ENCODE results near the gene CTSF. TPM values are rescaled to one million over a fixed set of nuclear protein-coding genes. Genes with fewer than 3 reads are reported as not detected.
"Not testable (repeated sequence)": the region's sequence is repeated elsewhere in the genome, so short reads cannot be mapped to it uniquely, and the experiment has no call there.

Gene CTSF
- total RNA-seq, 1 experiment from 2014 or later = 0.34 TPM

DNA sequence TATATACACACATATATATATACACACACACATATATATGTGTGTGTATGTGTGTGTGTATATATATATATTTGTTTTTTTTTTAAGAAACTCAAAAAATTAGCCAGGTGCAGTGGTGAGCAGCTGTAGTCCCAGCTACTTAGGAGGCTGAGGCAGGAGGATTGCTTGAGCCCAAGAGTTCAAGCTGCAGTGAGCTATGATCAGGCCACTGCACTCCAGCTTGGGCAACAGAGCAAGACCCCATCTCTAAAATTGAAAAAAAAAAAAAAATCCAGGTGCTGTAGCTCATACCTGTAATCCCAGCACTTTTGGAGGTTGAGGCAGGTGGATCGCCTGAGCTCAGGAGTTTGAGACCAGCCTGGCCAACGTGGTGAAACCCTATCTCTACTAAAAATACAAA lies 20.9 kb upstream of the CTSF start:
- H3K4me1 ChIP-seq (ENCODE audit: control insufficient read depth in 1 of 2, insufficient read depth in 2 of 2, low read length in 2 of 2) = peaks cover 4 to 20% of the 10 kb centered on the region in 2 experiments
- BruUV-seq (replicated peaks); POLR2A ChIA-PET: not testable (repeated sequence)

DNA sequence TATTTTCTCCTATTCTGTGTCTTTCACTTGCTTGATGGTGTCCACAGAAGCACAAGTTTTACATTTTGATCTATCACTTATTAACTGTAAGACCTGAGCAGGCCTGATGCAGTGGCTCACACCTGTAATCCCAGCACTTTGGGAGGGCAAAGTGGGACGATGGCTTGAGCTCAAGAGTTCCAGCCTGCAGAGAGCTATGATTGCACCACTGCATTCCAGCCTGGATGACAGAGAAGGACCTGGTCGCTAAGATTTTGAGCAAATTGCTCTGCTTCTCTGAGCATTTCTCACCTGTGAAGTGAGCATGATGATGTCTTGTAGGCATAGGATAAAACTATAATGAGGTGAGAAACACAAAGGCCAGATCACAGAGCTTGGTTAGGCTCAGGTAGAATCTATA lies 17.7 kb upstream of the CTSF start:
- DNase-seq (ENCODE audit: low read depth, low spot score) = no peak
- ChIA-PET RAD21 (ENCODE audit: low non-redundant PET in 1 of 2, low total read pairs in 2 of 2, uncharacterized antibody in 2 of 2, unreplicated experiment in 2 of 2) (no interaction called here), CTCF (no interaction called here), POLR2A (no interaction called here)
- Histone ChIP-seq H3K9me3 (ENCODE audit: control insufficient read depth in 1 of 2, insufficient read depth in 1 of 2, low read depth in 1 of 2, low read length in 2 of 2) (peaks cover 3% of the 10 kb centered on the region in 2 experiments; a peak in 1 of 4 replicates), H3K9ac (ENCODE audit: low read length) (no peak overlapping the region), H3K9me2 (ENCODE audit: insufficient read depth) (no peaks in the 10 kb centered on the region), H3K79me2 (ENCODE audit: insufficient read depth, low read length) (no peaks in the 10 kb centered on the region), H3K4me3 (replicated peaks in 1 of 2; ENCODE audit: low read depth in 1 of 2, low read length in 2 of 2) (no peak overlapping the region), H2AFZ (ENCODE audit: low read depth, low read length, poor library complexity, severe bottlenecking) (no peak overlapping the region), H3K27me3 (ENCODE audit: insufficient read depth, low read length) (no peaks in the 10 kb centered on the region), H3K36me3 (ENCODE audit: control insufficient read depth in 1 of 2, insufficient read depth in 2 of 2, low read length in 2 of 2) (no peaks in the 10 kb centered on the region), H4K20me1 (ENCODE audit: insufficient read depth) (no peaks in the 10 kb centered on the region), H3K4me1 (ENCODE audit: control insufficient read depth in 1 of 2, insufficient read depth in 2 of 2, low read length in 2 of 2) (no peaks in the 10 kb centered on the region), H3K27ac (ENCODE audit: low read depth, low read length) (no peak overlapping the region), H3K4me2 (ENCODE audit: low read length) (no peak overlapping the region)
- no peak for ATAC-seq
- intact Hi-C loops (cut with micrococcal nuclease) = no loop called here
- TF ChIP-seq ZFX (IDR thresholded peaks at IDR 0.05) = no peak
- TF ChIP-seq CEBPB (IDR thresholded peaks at IDR 0.05; ENCODE audit: low read depth) = no peak
- no peak for TF ChIP-seq ZNF274 (IDR thresholded peaks at IDR 0.05; ENCODE audit: low read depth, low read length)
- no peak for TF ChIP-seq SP1 (IDR thresholded peaks at IDR 0.05; ENCODE audit: low read depth)
- no peak for TF ChIP-seq YY1 (IDR thresholded peaks at IDR 0.05; ENCODE audit: extremely low read depth, insufficient replicate concordance, low read depth, low read length)
- no peak for TF ChIP-seq FOSL1 (IDR thresholded peaks at IDR 0.05; ENCODE audit: low read depth)
- BruUV-seq (replicated peaks) = no TSS peak

More for the DNA sequence above, 20.9 kb upstream of the CTSF start:
- H4K20me1 ChIP-seq (ENCODE audit: insufficient read depth); H3K9ac ChIP-seq (ENCODE audit: low read length); H3K4me3 ChIP-seq (replicated peaks in 1 of 2; ENCODE audit: low read depth in 1 of 2, low read length in 2 of 2); H3K27me3 ChIP-seq (ENCODE audit: insufficient read depth, low read length); DNase-seq (ENCODE audit: low read depth, low spot score); H3K4me2 ChIP-seq (ENCODE audit: low read length); intact Hi-C loops (cut with micrococcal nuclease); H3K9me3 ChIP-seq (ENCODE audit: control insufficient read depth in 1 of 2, insufficient read depth in 1 of 2, low read depth in 1 of 2, low read length in 2 of 2); ATAC-seq; RAD21 ChIA-PET (ENCODE audit: low non-redundant PET in 1 of 2, low total read pairs in 2 of 2, uncharacterized antibody in 2 of 2, unreplicated experiment in 2 of 2); H3K79me2 ChIP-seq (ENCODE audit: insufficient read depth, low read length); H3K27ac ChIP-seq (ENCODE audit: low read depth, low read length); H3K36me3 ChIP-seq (ENCODE audit: control insufficient read depth in 1 of 2, insufficient read depth in 2 of 2, low read length in 2 of 2); H2AFZ ChIP-seq (ENCODE audit: low read depth, low read length, poor library complexity, severe bottlenecking); H3K9me2 ChIP-seq (ENCODE audit: insufficient read depth); CTCF ChIA-PET: not testable (repeated sequence)

DNA sequence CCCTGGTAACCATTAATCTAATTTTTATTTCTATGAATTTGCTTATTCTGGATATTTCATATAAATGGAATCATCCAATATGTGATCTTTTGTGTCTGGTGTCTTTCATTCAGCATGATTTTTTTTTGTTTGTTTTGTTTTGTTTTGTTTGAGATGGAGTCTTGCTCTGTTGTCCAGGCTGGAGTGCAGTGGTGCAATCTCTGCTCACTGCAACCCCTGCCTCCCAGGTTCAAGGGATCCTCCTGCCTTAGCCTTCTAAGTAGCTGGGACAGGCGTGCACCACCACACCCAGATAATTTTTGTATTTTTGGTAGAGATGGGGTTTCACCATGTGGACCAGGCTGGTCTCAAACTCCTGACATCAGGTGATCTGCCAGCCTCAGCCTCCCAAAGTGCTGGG lies 17.0 kb upstream of the CTSF start:
- H3K9me2 ChIP-seq (ENCODE audit: insufficient read depth); DNase-seq (ENCODE audit: low read depth, low spot score); intact Hi-C loops (cut with micrococcal nuclease); CTCF ChIA-PET; H3K9me3 ChIP-seq (ENCODE audit: control insufficient read depth in 1 of 2, insufficient read depth in 1 of 2, low read depth in 1 of 2, low read length in 2 of 2); RAD21 ChIA-PET (ENCODE audit: low non-redundant PET in 1 of 2, low total read pairs in 2 of 2, uncharacterized antibody in 2 of 2, unreplicated experiment in 2 of 2); BruUV-seq (replicated peaks); H4K20me1 ChIP-seq (ENCODE audit: insufficient read depth); H3K4me3 ChIP-seq (replicated peaks in 1 of 2; ENCODE audit: low read depth in 1 of 2, low read length in 2 of 2); H3K4me2 ChIP-seq (ENCODE audit: low read length); H3K27me3 ChIP-seq (ENCODE audit: insufficient read depth, low read length); POLR2A ChIA-PET; ATAC-seq; H3K4me1 ChIP-seq (ENCODE audit: control insufficient read depth in 1 of 2, insufficient read depth in 2 of 2, low read length in 2 of 2); H2AFZ ChIP-seq (ENCODE audit: low read depth, low read length, poor library complexity, severe bottlenecking); H3K9ac ChIP-seq (ENCODE audit: low read length); H3K79me2 ChIP-seq (ENCODE audit: insufficient read depth, low read length); H3K27ac ChIP-seq (ENCODE audit: low read depth, low read length); H3K36me3 ChIP-seq (ENCODE audit: control insufficient read depth in 1 of 2, insufficient read depth in 2 of 2, low read length in 2 of 2): not testable (repeated sequence)

Measured in HCT116 (cell line).